ENCODE results near the gene C3orf80. TPM values are rescaled to one million over a fixed set of nuclear protein-coding genes. Genes with fewer than 3 reads are reported as not detected.
A peak's percentile ranks its signal among the peaks of the same experiment; 100 is the strongest.

The C3orf80 gene
- total and polyA plus RNA-seq, 10 of the 15 experiments (the other 5 are each of a cell fraction or from before 2014, with no cell fraction given): 0.02 to 0.04 TPM; not detected in 8

DNA sequence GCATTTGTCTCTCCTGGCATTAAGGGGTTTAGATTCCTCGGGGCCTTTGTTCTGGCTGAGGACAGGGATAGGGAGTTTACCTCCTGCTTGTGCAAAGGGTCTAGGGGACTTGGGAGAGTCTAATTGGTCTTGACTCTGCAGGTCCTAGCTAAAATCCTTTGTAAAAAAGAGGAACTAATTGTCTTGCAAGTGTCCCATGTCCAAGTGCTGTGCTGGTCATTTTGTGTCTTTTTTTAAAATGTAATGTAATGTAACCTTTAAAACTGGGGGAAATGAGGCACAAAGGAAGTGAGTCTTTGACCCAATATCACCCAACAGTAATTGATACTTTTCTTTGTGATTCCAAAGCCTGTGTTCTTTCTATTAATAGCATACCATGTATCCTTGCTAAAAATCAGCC, 14.9 kb upstream of the C3orf80 start (continued):
- TF ChIP-seq, protein P1, sequence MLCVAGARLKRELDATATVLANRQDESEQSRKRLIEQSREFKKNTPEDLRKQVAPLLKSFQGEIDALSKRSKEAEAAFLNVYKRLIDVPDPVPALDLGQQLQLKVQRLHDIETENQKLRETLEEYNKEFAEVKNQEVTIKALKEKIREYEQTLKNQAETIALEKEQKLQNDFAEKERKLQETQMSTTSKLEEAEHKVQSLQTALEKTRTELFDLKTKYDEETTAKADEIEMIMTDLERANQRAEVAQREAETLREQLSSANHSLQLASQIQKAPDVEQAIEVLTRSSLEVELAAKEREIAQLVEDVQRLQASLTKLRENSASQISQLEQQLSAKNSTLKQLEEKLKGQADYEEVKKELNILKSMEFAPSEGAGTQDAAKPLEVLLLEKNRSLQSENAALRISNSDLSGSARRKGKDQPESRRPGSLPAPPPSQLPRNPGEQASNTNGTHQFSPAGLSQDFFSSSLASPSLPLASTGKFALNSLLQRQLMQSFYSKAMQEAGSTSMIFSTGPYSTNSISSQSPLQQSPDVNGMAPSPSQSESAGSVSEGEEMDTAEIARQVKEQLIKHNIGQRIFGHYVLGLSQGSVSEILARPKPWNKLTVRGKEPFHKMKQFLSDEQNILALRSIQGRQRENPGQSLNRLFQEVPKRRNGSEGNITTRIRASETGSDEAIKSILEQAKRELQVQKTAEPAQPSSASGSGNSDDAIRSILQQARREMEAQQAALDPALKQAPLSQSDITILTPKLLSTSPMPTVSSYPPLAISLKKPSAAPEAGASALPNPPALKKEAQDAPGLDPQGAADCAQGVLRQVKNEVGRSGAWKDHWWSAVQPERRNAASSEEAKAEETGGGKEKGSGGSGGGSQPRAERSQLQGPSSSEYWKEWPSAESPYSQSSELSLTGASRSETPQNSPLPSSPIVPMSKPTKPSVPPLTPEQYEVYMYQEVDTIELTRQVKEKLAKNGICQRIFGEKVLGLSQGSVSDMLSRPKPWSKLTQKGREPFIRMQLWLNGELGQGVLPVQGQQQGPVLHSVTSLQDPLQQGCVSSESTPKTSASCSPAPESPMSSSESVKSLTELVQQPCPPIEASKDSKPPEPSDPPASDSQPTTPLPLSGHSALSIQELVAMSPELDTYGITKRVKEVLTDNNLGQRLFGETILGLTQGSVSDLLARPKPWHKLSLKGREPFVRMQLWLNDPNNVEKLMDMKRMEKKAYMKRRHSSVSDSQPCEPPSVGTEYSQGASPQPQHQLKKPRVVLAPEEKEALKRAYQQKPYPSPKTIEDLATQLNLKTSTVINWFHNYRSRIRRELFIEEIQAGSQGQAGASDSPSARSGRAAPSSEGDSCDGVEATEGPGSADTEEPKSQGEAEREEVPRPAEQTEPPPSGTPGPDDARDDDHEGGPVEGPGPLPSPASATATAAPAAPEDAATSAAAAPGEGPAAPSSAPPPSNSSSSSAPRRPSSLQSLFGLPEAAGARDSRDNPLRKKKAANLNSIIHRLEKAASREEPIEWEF (IDR thresholded peaks at IDR 0.05; ENCODE audit: insufficient replicate concordance, low read depth, low read length): no peak
- TF ChIP-seq ZBED1 (IDR thresholded peaks at IDR 0.05; ENCODE audit: borderline replicate concordance) (no peak), CBX5 (IDR thresholded peaks at IDR 0.05; ENCODE audit: low read depth) (no peak), SIX5 (IDR thresholded peaks at IDR 0.05; ENCODE audit: low read depth, low read length, severe bottlenecking) (no peak), JUND (IDR thresholded peaks at IDR 0.05; ENCODE audit: low read depth, low read length) (no peak)

DNA sequence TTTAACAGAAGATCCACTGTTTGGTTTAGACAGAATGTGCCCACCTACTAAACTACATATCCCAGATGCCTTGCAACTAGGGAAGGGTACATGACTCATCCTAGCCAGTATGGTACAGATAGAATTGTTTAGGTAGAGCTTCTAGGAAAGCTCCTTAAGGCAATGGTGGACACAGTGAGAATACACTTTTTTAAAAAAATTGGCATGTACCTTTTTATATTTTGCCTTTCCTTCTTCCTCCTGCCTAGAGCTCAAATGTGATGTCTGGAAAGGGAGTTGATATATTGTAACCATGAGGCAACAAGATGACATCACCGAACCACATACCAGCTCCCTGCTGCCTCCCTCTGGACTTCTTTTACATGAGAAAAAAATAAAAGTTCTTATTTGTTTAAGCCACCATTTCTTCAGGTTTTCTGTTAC, 14.4 kb upstream of the C3orf80 start:
- Histone ChIP-seq H3K27me3 (replicated peaks in 1 of 2; ENCODE audit: control insufficient read depth in 2 of 2, insufficient read depth in 2 of 2, low read length in 1 of 2) (no peaks in the 10 kb centered on the region), H3K4me2 (ENCODE audit: control insufficient read depth, insufficient read depth) (no peak overlapping the region), H3K4me1 (ENCODE audit: control insufficient read depth, insufficient read depth, low read length) (no peaks in the 10 kb centered on the region), H3K4me3 (no peak overlapping the region), H3K9me3 (replicated peaks; ENCODE audit: control insufficient read depth, insufficient read depth, low read length) (no peaks in the 10 kb centered on the region; the same call in 2 of the 3 replicates), H3K27ac (ENCODE audit: control insufficient read depth, insufficient read depth) (no peak overlapping the region), H3K9ac (ENCODE audit: control insufficient read depth, insufficient read depth, low read length) (no peak overlapping the region), H3K36me3 (ENCODE audit: control insufficient read depth in 2 of 2, insufficient read depth in 2 of 2, low read length in 1 of 2) (no peaks in the 10 kb centered on the region), H3K79me2 (ENCODE audit: control insufficient read depth, insufficient read depth, low read length) (no peaks in the 10 kb centered on the region), H2AFZ (ENCODE audit: control insufficient read depth, low read depth, low read length) (no peak overlapping the region), H4K20me1 (ENCODE audit: control insufficient read depth, insufficient read depth) (no peaks in the 10 kb centered on the region)
- ATAC-seq (peak; percentile 53), DNase-seq (ENCODE audit: low read depth, low spot score) (no peak), FAIRE-seq (no peak)
- intact Hi-C loops (cut with micrococcal nuclease; ENCODE audit: unreplicated experiment): loop anchor here (2.0 kb wide), 1 partner anchor 178 kb away; no protein-coding TSS in a partner anchor
- BruUV-seq (replicated peaks): no TSS peak
- SMC1A ChIA-PET (ENCODE audit: uncharacterized antibody, unreplicated experiment): interaction anchor here (0.8 kb wide), 1 partner anchor 10 kb away, joined by 4 read pairs; no protein-coding TSS in a partner anchor
- RAD21 ChIA-PET (ENCODE audit: unreplicated experiment): interaction anchor here (0.5 to 1.2 kb wide), 2 partner anchors 46 to 326 kb away, joined by 3 read pairs; no protein-coding TSS in a partner anchor
- in situ Hi-C loops (cut with MboI): no loop called here
- 81% methylated on average over 1 of the region's 1 CpG for WGBS (ENCODE audit: insufficient coverage, insufficient replicate concordance, low lambda C conversion rate, missing lambda C conversion rate)
- CTCF ChIA-PET: interaction anchor here (0.6 to 2.7 kb wide), 7 partner anchors 14 to 398 kb away, joined by 3 to 13 read pairs (median 4); no protein-coding TSS in a partner anchor
- POLR2A ChIA-PET: no interaction called here
- TF ChIP-seq BCL11A (IDR thresholded peaks at IDR 0.05; ENCODE audit: low read depth, low read length) (no peak), SMAD1 (IDR thresholded peaks at IDR 0.05; ENCODE audit: low read depth, partially characterized antibody) (no peak), RUNX3 (IDR thresholded peaks at IDR 0.05; ENCODE audit: low read length) (peak; percentile 42), GATAD2B (conservative IDR thresholded peaks at IDR 0.05; ENCODE audit: low read depth) (no peak), YY1 (IDR thresholded peaks at IDR 0.05; ENCODE audit: low read depth, low read length) (0 out of 2 replicates have a peak, but pooled peaks have one; percentile 11)
- TF ChIP-seq, protein P2, sequence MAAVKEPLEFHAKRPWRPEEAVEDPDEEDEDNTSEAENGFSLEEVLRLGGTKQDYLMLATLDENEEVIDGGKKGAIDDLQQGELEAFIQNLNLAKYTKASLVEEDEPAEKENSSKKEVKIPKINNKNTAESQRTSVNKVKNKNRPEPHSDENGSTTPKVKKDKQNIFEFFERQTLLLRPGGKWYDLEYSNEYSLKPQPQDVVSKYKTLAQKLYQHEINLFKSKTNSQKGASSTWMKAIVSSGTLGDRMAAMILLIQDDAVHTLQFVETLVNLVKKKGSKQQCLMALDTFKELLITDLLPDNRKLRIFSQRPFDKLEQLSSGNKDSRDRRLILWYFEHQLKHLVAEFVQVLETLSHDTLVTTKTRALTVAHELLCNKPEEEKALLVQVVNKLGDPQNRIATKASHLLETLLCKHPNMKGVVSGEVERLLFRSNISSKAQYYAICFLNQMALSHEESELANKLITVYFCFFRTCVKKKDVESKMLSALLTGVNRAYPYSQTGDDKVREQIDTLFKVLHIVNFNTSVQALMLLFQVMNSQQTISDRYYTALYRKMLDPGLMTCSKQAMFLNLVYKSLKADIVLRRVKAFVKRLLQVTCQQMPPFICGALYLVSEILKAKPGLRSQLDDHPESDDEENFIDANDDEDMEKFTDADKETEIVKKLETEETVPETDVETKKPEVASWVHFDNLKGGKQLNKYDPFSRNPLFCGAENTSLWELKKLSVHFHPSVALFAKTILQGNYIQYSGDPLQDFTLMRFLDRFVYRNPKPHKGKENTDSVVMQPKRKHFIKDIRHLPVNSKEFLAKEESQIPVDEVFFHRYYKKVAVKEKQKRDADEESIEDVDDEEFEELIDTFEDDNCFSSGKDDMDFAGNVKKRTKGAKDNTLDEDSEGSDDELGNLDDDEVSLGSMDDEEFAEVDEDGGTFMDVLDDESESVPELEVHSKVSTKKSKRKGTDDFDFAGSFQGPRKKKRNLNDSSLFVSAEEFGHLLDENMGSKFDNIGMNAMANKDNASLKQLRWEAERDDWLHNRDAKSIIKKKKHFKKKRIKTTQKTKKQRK (IDR thresholded peaks at IDR 0.05; ENCODE audit: low read depth, low read length): no peak

All from GM12878 (cell line).